Stimulated activated CD4-positive, alpha-beta T cell treated with anti-CD3 and anti-CD28 coated beads, TNF-alpha, amount 100 ng/mL, for 1 hour (primary cell): ENCODE results near the gene LRP4.
"Not testable (repeated sequence)": the region's sequence is repeated elsewhere in the genome, so short reads cannot be mapped to it uniquely, and the experiment has no call there.

ENCODE experiments used
- DNase-seq, 3 donors: peaks; one replicate each; pipeline ENCODE4 v3.0.0-alpha.2; 2020; ENCODE audit warnings: low read depth in 3 of 3, low spot score in 1 of 3

The LRP4 gene

DNA sequence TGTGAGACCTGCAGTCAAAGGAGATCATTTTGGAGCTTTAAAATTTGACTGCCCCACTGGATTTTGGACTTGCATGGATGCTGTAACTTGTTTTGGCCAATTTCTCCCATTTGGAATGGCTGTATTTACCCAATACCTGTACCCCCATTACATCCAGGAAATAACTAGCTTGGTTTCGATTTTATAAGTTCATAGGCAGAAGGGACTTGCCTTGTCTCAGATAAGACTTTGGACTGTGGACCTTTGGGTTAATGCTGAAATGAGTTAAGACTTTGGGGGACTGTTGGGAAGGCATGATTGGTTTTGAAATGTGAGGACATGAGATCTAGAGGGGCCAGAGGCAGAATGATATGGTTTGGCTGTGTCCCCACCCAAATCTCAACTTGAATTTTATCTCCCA lies 10.4 kb upstream of the LRP4 start:
- not testable (repeated sequence) for DNase-seq

DNA sequence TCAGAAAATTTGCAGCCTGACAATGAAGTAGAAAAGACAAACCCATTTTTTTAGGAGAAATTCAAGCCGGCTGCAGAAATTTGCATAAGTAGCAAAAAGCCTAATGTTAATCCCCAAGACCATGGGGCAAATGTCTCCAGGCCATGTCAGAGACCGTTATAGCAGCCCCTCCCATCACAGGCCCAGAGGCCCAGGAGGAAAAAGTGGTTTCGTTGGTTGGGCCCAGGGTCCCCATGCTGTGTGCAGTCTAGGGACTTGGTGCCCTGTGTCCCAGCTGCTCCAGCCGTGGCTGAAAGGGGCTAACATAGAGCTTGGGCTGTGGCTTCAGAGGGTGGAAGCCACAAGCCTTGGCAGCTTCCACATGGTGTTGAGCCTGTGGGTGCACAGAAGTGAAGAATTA lies 9.6 kb upstream of the LRP4 start:
- DNase-seq, result not testable (repeated sequence)

DNA sequence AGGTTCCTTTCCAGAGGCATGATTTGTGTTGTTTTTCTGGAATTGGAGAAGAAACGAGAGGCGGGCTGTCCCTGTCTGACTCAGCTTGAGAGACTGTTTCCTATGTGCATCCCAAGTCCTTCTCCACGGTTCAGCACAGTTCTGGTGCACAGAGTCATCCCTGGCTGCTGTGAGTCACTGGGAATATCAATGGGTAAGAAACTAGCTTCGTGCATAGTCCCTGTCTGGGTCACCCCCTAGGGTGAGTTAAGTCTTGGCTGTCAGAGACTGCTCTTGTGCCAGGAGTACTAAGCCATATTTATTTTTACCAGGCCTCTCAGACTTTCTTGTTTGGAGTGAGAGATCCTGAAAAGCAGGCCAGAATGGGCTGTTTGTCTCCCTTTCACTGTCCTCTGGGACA lies 2.4 kb upstream of the LRP4 start:
- DNase-seq, result no peak

GRCh38 chr11:46918788-46919513 lies 601 bp upstream of the LRP4 start:
- no peak for DNase-seq

GRCh38 chr11:46917762-46918082 lies 628 bp downstream of the LRP4 start:
- no peak for DNase-seq

GRCh38 chr11:46917109-46917761 lies 1.1 kb downstream of the LRP4 start:
- DNase-seq, result no peak

GRCh38 chr11:46916286-46917108 lies 1.9 kb downstream of the LRP4 start:
- no peak for DNase-seq

GRCh38 chr11:46914910-46915309 lies 3.4 kb downstream of the LRP4 start:
- no peak for DNase-seq

GRCh38 chr11:46914363-46914762 lies 4.0 kb downstream of the LRP4 start:
- DNase-seq, result no peak

- no peak for DNase-seq
Observed at GRCh38 chr11:46913484-46913883, 4.9 kb downstream of the LRP4 start.

- no peak for DNase-seq
Observed at GRCh38 chr11:46912526-46913150, 5.7 kb downstream of the LRP4 start.

DNA sequence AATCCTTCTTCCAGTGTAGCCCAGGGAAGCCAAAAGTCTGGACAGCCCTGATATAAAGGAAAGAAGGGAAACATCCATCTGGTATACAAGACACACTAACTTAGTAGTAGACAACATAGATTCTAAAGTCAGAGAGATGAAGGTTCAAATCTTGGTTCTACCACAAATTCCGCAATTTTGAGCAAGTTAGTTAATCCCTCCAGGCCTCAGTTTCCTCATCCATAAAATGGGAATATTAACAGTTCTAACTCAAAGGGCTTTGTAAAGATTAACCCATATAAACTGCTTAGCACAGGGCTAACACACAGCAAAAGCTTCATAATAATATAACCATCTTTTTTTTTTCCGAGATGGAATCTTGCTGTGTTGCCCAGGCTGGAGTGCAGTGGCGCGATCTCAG lies 10.7 kb downstream of the LRP4 start:
- DNase-seq, result no peak

- DNase-seq, result no peak
Observed at GRCh38 chr11:46906609-46907041, 11.7 kb downstream of the LRP4 start.

GRCh38 chr11:46905806-46906205 lies 12.5 kb downstream of the LRP4 start:
- no peak for DNase-seq

DNA sequence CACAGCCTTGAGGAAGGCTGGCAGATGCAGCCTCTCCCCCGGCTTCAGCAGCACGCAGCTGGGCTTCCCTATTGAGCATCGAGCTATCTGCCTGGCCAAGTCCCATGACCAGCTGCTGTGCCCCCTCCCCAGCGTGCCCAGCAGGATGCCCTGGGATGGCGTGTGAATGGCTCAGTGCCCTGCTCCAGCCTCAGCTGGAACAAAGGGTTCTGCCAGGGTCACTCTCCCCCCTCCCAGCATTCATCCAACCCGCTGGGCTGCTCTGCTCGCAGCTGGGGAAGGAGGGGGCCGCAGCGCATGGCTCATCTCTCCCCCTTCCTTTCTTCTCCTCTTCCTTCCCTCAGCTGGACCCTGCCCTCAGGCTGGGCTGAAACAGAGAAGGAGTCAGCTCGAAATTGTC lies 14.5 kb downstream of the LRP4 start:
- DNase-seq, result no peak

DNA sequence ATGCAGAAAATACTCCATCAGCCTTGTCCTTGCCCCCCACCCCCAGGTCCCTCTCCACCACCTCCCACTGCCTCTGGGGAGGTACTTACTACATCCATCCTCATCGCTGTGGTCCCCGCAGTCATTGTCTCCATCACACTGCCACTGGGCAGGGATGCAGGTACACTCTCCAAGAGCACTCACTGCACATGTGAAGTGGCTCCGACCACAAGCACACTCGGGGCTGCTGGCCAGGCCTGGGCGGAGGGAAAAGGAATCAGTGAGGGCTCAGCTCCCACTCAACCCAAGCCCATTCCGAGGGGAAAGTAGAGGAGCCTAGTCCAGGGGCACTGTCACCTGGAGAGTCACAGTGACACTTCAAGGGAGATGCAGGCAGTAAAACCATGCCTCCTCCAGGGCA lies 15.7 kb downstream of the LRP4 start:
- DNase-seq, result no peak

GRCh38 chr11:46901156-46901555 lies 17.2 kb downstream of the LRP4 start:
- no peak for DNase-seq

- DNase-seq, result no peak
Observed at GRCh38 chr11:46900091-46900746, 18.1 kb downstream of the LRP4 start.

- no peak for DNase-seq
Observed at GRCh38 chr11:46899501-46900025, 18.8 kb downstream of the LRP4 start.

- no peak for DNase-seq
Observed at GRCh38 chr11:46898396-46899095, 19.8 kb downstream of the LRP4 start.
